Endodermal cell (in vitro differentiated cells): Measurements from ENCODE around the gene SOCS1. TPM values are rescaled to one million over a fixed set of nuclear protein-coding genes. Genes with fewer than 3 reads are reported as not detected.

ENCODE experiments used
- DNase-seq: peaks from one replicate; pipeline ENCODE4 v3.0.0-alpha.2; 2017
- H3K27ac ChIP-seq: 2 replicates; pipeline ENCODE4 v1.5.1; 2013; ENCODE audit warnings: mild to moderate bottlenecking, low read depth, low read length, moderate library complexity
- H3K27me3 ChIP-seq: 2 replicates; pipeline ENCODE4 v1.6.1; 2013; ENCODE audit warnings: mild to moderate bottlenecking, low read length, moderate library complexity; ENCODE audit not compliant: insufficient read depth, control insufficient read depth, poor library complexity, severe bottlenecking
- H3K36me3 ChIP-seq: 2 replicates; pipeline ENCODE4 v1.7.0; 2013; ENCODE audit warnings: mild to moderate bottlenecking, low read length, moderate library complexity; ENCODE audit not compliant: control insufficient read depth, insufficient read depth
- H3K4me1 ChIP-seq: one replicate; pipeline ENCODE4 v1.7.0; 2013; ENCODE audit warnings: low read length; ENCODE audit not compliant: control insufficient read depth, insufficient read depth
- H3K4me3 ChIP-seq: 2 replicates; pipeline ENCODE4 v1.5.1; 2013; ENCODE audit warnings: mild to moderate bottlenecking, low read length, moderate library complexity
- H3K9ac ChIP-seq: 2 replicates; pipeline ENCODE4 v1.6.1; 2013; ENCODE audit warnings: mild to moderate bottlenecking, low read length, moderate library complexity; ENCODE audit not compliant: poor library complexity, severe bottlenecking; ENCODE audit errors: extremely low read depth
- H3K9me3 ChIP-seq: 2 replicates; pipeline ENCODE4 v1.6.1; 2013; ENCODE audit warnings: mild to moderate bottlenecking, low read length, moderate library complexity; ENCODE audit not compliant: control insufficient read depth
- H3K27ac Mint-ChIP-seq: 2 replicates; pipeline ENCODE4 v1.8.0; 2020; ENCODE audit warnings: mixed read lengths
- H3K27me3 Mint-ChIP-seq: 2 replicates; pipeline ENCODE4 v1.8.0; 2021; ENCODE audit warnings: mild to moderate bottlenecking, mixed read lengths; ENCODE audit not compliant: insufficient read depth
- H3K36me3 Mint-ChIP-seq: 2 replicates; pipeline ENCODE4 v1.8.0; 2020; ENCODE audit warnings: low read depth, mixed read lengths
- H3K4me1 Mint-ChIP-seq: 2 replicates; pipeline ENCODE4 v1.8.0; 2020; ENCODE audit warnings: mixed read lengths
- H3K4me3 Mint-ChIP-seq: 2 replicates; pipeline ENCODE4 v1.8.0; 2020; ENCODE audit warnings: mild to moderate bottlenecking, moderate library complexity, mixed read lengths
- H3K9me3 Mint-ChIP-seq: 2 replicates; pipeline ENCODE4 v1.8.0; 2020; ENCODE audit warnings: mild to moderate bottlenecking, mixed read lengths
- WGBS, 2 experiments: methylation state at CpG; one replicate each; pipeline versions ENCODE4 v1.1.5 to v1.1.7; 2013; ENCODE audit warnings: missing lambda C conversion rate in 2 of 2, mixed read lengths in 1 of 2; ENCODE audit not compliant: insufficient coverage in 1 of 2, insufficient read length in 1 of 2; 5-methylcytosine and 5-hydroxymethylcytosine counted together
- total RNA-seq, 2 donors: library from RNA; stranded (reverse); fragmentation: NEBNext Ultra II Directional in 1 of 2; extraction: Animal tissue kit (Norgen Biotek cat#: 25700) in 1 of 2; gene quantifications; 2 replicates in 1 of 2; 3 replicates in 1 of 2; pipeline ENCODE4 v1.2.1, GENCODE V29; 2021
- TF ChIP-seq, protein P1 (sequence below): fragments of 200-600 bp; sonication (generic); conservative IDR thresholded peaks from 2 replicates; pipeline ENCODE4 v1.5.0; 2021; ENCODE audit warnings: antibody characterized with exemption, mild to moderate bottlenecking

SOCS1 gene
- total RNA-seq, 2 donors from 2014 or later: 5.6 to 7.2 TPM

DNA sequence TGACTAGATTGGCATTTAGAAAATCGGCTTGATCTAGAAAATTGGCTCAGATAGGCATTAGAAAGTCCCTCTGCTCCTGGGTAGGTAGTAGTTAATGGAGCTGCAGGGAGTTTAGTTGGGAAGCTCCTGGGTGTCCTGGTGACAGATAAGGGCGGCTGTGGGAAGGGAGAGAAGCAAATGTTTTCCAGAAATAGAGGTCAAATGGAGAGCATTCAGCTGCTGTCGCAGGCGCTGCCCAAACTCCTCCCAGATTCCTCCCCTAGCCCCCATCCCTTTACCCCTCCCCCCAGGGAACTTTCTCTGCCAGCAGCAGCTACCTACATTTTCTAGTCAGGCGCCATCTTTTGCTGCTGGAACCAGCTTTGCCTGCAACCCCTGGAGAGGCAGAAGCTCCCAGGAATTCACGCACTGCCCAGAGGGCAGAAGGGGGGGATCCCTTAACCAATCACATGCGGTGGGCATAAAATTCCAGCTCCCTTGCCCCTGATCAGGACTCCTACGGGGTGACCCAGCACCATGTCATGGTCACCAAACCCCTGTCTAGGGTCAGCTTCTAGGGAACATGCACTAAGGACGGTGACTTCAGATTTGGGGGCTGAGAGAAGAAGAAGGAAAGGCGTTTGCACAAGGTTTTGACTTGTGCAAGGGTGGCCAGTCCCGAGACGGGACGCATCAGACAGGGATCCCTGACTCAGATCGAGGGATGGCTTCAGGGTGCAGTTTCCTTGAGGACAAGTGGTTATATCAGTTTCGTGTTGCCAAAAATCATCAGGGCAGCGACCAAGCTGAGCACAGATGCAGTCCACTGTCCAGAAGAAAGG, 43.8 kb downstream of the SOCS1 start:
- TF ChIP-seq, protein P1, sequence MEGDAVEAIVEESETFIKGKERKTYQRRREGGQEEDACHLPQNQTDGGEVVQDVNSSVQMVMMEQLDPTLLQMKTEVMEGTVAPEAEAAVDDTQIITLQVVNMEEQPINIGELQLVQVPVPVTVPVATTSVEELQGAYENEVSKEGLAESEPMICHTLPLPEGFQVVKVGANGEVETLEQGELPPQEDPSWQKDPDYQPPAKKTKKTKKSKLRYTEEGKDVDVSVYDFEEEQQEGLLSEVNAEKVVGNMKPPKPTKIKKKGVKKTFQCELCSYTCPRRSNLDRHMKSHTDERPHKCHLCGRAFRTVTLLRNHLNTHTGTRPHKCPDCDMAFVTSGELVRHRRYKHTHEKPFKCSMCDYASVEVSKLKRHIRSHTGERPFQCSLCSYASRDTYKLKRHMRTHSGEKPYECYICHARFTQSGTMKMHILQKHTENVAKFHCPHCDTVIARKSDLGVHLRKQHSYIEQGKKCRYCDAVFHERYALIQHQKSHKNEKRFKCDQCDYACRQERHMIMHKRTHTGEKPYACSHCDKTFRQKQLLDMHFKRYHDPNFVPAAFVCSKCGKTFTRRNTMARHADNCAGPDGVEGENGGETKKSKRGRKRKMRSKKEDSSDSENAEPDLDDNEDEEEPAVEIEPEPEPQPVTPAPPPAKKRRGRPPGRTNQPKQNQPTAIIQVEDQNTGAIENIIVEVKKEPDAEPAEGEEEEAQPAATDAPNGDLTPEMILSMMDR: no peak
- Mint-ChIP-seq H3K4me3 (no peak overlapping the region), H3K9me3 (peaks cover 14% of the 10 kb centered on the region), H3K36me3 (no peaks in the 10 kb centered on the region), H3K4me1 (no peaks in the 10 kb centered on the region), H3K27ac (no peak overlapping the region), H3K27me3 (no peaks in the 10 kb centered on the region)
- H3K4me3 ChIP-seq: no peak overlapping the region
- DNase-seq: no peak
- peaks cover 9% of the 10 kb centered on the region for H3K9me3 ChIP-seq
- WGBS, 2 experiments: 87 to 91% methylated on average over 14 to 16 of the region's 16 CpGs
- H3K4me1 ChIP-seq: no peaks in the 10 kb centered on the region
- H3K27ac ChIP-seq: no peak overlapping the region
- H3K27me3 ChIP-seq: no peaks in the 10 kb centered on the region
- no peak overlapping the region for H3K9ac ChIP-seq
- no peaks in the 10 kb centered on the region for H3K36me3 ChIP-seq

GRCh38 chr16:11211061-11211976, 44.7 kb downstream of the SOCS1 start:
- TF ChIP-seq, protein P1: peak; percentile 25
- H3K9me3 ChIP-seq: peaks cover 8% of the 10 kb centered on the region
- H3K36me3 ChIP-seq: no peaks in the 10 kb centered on the region
- no peaks in the 10 kb centered on the region for H3K4me1 ChIP-seq
- Mint-ChIP-seq H3K36me3 (no peaks in the 10 kb centered on the region), H3K4me1 (no peaks in the 10 kb centered on the region), H3K27me3 (no peaks in the 10 kb centered on the region), H3K27ac (no peak overlapping the region), H3K4me3 (no peak overlapping the region), H3K9me3 (peaks cover 13% of the 10 kb centered on the region)
- H3K4me3 ChIP-seq: no peak overlapping the region
- no peak overlapping the region for H3K9ac ChIP-seq
- no peaks in the 10 kb centered on the region for H3K27me3 ChIP-seq
- peak; percentile 65 for DNase-seq
- H3K27ac ChIP-seq: no peak overlapping the region
- WGBS, 2 experiments: 89 to 96% methylated on average over 9 to 16 of the region's 16 CpGs

DNA sequence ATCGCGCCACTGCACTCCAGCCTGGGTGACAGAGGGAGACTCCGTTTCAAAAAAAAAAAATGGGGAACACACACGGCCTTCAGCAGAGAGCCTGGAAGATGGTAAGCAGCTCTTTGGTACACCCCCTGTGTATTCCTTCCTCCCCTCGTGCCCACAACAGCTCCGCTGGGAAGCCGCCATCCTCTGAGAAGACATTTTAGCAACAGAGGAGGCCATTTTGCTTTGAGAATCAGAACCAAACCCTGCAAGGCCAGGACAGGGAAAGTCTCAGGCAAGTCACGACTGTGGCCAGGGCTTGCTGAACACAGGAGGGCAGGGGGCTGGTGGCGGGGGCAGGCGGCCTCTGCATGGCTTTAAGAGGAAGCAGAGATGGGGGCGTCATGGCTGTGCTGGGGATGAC, 45.7 kb downstream of the SOCS1 start:
- Histone ChIP-seq H3K9ac (no peak overlapping the region), H3K36me3 (no peaks in the 10 kb centered on the region), H3K4me3 (no peak overlapping the region), H3K9me3 (no peaks in the 10 kb centered on the region), H3K27ac (no peak overlapping the region), H3K27me3 (no peaks in the 10 kb centered on the region), H3K4me1 (no peaks in the 10 kb centered on the region)
- H3K27ac Mint-ChIP-seq: no peak overlapping the region
- H3K36me3 Mint-ChIP-seq: no peaks in the 10 kb centered on the region
- no peaks in the 10 kb centered on the region for H3K4me1 Mint-ChIP-seq
- H3K4me3 Mint-ChIP-seq: no peak overlapping the region
- H3K27me3 Mint-ChIP-seq: no peaks in the 10 kb centered on the region
- H3K9me3 Mint-ChIP-seq: peaks cover 3% of the 10 kb centered on the region
- 85 to 90% methylated on average over 6 to 11 of the region's 11 CpGs for WGBS, 2 experiments
- no peak for DNase-seq
- TF ChIP-seq, protein P1: no peak
